CD4-positive, alpha-beta T cell (primary cell): ENCODE measurements around the gene EP400. TPM values are rescaled to one million over a fixed set of nuclear protein-coding genes. Genes with fewer than 3 reads are reported as not detected.
"Not testable (repeated sequence)": the region's sequence is repeated elsewhere in the genome, so short reads cannot be mapped to it uniquely, and the experiment has no call there.

Experiments
- ATAC-seq: fragments of 200-7000 bp; cut with Tn5 transposase; one replicate; pipeline ENCODE4 v1.10.0; 2022; ENCODE audit warnings: mild to moderate bottlenecking; ENCODE audit not compliant: poor library complexity
- CTCF ChIA-PET: fragments of 350-600 bp; sonication (Branson Sonifier 250); formaldehyde crosslinking; loops from one replicate; lab custom pipeline; 2021; ENCODE audit warnings: antibody characterized with exemption, inconsistent platforms; lab: Charles Lee
- POLR2A ChIA-PET: fragments of 350-600 bp; sonication (Branson Sonifier 250); formaldehyde crosslinking; loops from one replicate; lab custom pipeline; 2021; ENCODE audit warnings: antibody characterized with exemption, inconsistent platforms; lab: Charles Lee
- DNase-seq, 14 experiments: peaks; one replicate each; pipeline ENCODE4 v3.0.0-alpha.2; 2013 to 2020; ENCODE audit warnings: mixed read lengths in 2 of 14
- H3K27ac ChIP-seq, 2 donors: one replicate each; pipeline versions ENCODE4 v1.5.1 to v1.7.0; 2013; ENCODE audit warnings: low read length in 2 of 2, low read depth in 1 of 2, mild to moderate bottlenecking in 1 of 2
- H3K27me3 ChIP-seq, 2 experiments: 1 replicate in 1 of 2; 2 replicates in 1 of 2; pipeline versions ENCODE4 v1.6.1 to v1.7.0; 2013; ENCODE audit warnings: low read length in 2 of 2, control low read depth in 1 of 2, mild to moderate bottlenecking in 1 of 2, moderate library complexity in 1 of 2; ENCODE audit not compliant: insufficient read depth in 2 of 2, control insufficient read depth in 1 of 2
- H3K36me3 ChIP-seq: one replicate; pipeline ENCODE4 v1.6.1; 2013; ENCODE audit warnings: low read length, control low read depth; ENCODE audit not compliant: insufficient read depth
- H3K4me1 ChIP-seq: one replicate; pipeline ENCODE4 v1.6.1; 2013; ENCODE audit warnings: low read length, control low read depth; ENCODE audit not compliant: insufficient read depth
- H3K4me3 ChIP-seq: one replicate; pipeline ENCODE4 v1.5.1; 2013; ENCODE audit warnings: mild to moderate bottlenecking, low read length, moderate library complexity
- H3K9me3 ChIP-seq, 2 experiments: 1 replicate in 1 of 2; 2 replicates in 1 of 2; pipeline versions ENCODE4 v1.6.1 to v1.7.0; 2013; ENCODE audit warnings: low read length in 2 of 2, mild to moderate bottlenecking in 2 of 2, control low read depth in 1 of 2, moderate library complexity in 1 of 2; ENCODE audit not compliant: control insufficient read depth in 1 of 2, insufficient read depth in 1 of 2
- H3K27ac Mint-ChIP-seq: one replicate; pipeline ENCODE4 v1.8.0; 2020; ENCODE audit warnings: mixed read lengths
- H3K27me3 Mint-ChIP-seq: one replicate; pipeline ENCODE4 v1.8.0; 2021; ENCODE audit warnings: mixed read lengths
- H3K36me3 Mint-ChIP-seq: one replicate; pipeline ENCODE4 v1.8.0; 2021; ENCODE audit warnings: low read depth, mixed read lengths
- H3K4me1 Mint-ChIP-seq: one replicate; pipeline ENCODE4 v1.8.0; 2021; ENCODE audit warnings: low read depth, mixed read lengths
- H3K4me3 Mint-ChIP-seq: one replicate; pipeline ENCODE4 v1.8.0; 2020; ENCODE audit warnings: mild to moderate bottlenecking, mixed read lengths
- H3K9me3 Mint-ChIP-seq: one replicate; pipeline ENCODE4 v1.8.0; 2020; ENCODE audit warnings: mixed read lengths
- CTCF ChIP-seq: fragments of 200-600 bp; IDR thresholded peaks from one replicate; pipeline ENCODE4 v1.8.0; 2022; ENCODE audit warnings: antibody characterized with exemption, mild to moderate bottlenecking
- intact Hi-C, 2 experiments: fragments of 100-400 bp; cut with DNase I in 1 of 2; cut with micrococcal nuclease in 1 of 2; formaldehyde crosslinking; loops; one replicate each; pipeline versions ENCODE4 v1.15.1 to v1.9.0; 2023 to 2025; cut with DNase I, micrococcal nuclease
- total RNA-seq, 174 experiments: library from RNA in 2 of 174; stranded (reverse) in 2 of 174; gene quantifications; one replicate each; pipeline ENCODE4 v1.2.3 and lab custom pipeline; 2021 to 2026

EP400 gene
- total RNA-seq, 2 experiments from 2014 or later: 56.4 to 56.5 TPM

GRCh38 chr12:132046561-132046960, 96.8 kb downstream of the EP400 start:
- H3K36me3 Mint-ChIP-seq: peaks cover 94% of the 10 kb centered on the region
- no peak for TF ChIP-seq CTCF
- no peak overlapping the region for H3K4me3 ChIP-seq
- ChIA-PET CTCF (no interaction called here), POLR2A (no interaction called here)
- no peaks in the 10 kb centered on the region for H3K9me3 ChIP-seq
- no peaks in the 10 kb centered on the region for H3K4me1 Mint-ChIP-seq
- no peak for ATAC-seq
- H3K27me3 ChIP-seq: no peaks in the 10 kb centered on the region
- H3K4me3 Mint-ChIP-seq: no peak overlapping the region
- H3K27ac Mint-ChIP-seq: no peak overlapping the region
- intact Hi-C loops: no loop called here
- H3K36me3 ChIP-seq: peaks cover 77% of the 10 kb centered on the region
- H3K27me3 Mint-ChIP-seq: no peaks in the 10 kb centered on the region
- no peak overlapping the region for H3K27ac ChIP-seq
- H3K4me1 ChIP-seq: no peaks in the 10 kb centered on the region
- no peaks in the 10 kb centered on the region for H3K9me3 Mint-ChIP-seq
- no peak for DNase-seq

GRCh38 chr12:132047630-132048029, 97.9 kb downstream of the EP400 start:
- H3K27me3 ChIP-seq, CTCF ChIA-PET, H3K9me3 ChIP-seq, H3K27ac ChIP-seq, DNase-seq, H3K4me1 Mint-ChIP-seq, H3K4me3 ChIP-seq, H3K4me3 Mint-ChIP-seq, ATAC-seq, H3K4me1 ChIP-seq, H3K9me3 Mint-ChIP-seq, H3K27me3 Mint-ChIP-seq, intact Hi-C loops, H3K27ac Mint-ChIP-seq, POLR2A ChIA-PET: not testable (repeated sequence)
- H3K36me3 Mint-ChIP-seq: peaks cover 95% of the 10 kb centered on the region
- peaks cover 80% of the 10 kb centered on the region for H3K36me3 ChIP-seq

- Mint-ChIP-seq H3K4me3 (no peak overlapping the region), H3K9me3 (no peaks in the 10 kb centered on the region), H3K4me1 (no peaks in the 10 kb centered on the region), H3K27ac (no peak overlapping the region), H3K27me3 (no peaks in the 10 kb centered on the region), H3K36me3 (peaks cover 91% of the 10 kb centered on the region)
- Histone ChIP-seq H3K27me3 (no peaks in the 10 kb centered on the region), H3K9me3 (no peaks in the 10 kb centered on the region), H3K4me3 (no peak overlapping the region), H3K27ac (no peak overlapping the region), H3K4me1 (no peaks in the 10 kb centered on the region), H3K36me3 (peaks cover 79% of the 10 kb centered on the region)
- intact Hi-C loops: no loop called here
- DNase-seq (no peak), ATAC-seq (no peak)
- no peak for TF ChIP-seq CTCF
- ChIA-PET CTCF (no interaction called here), POLR2A (no interaction called here)
These were observed 99.7 kb downstream of the EP400 start for GRCh38 chr12:132049442-132049841.

- no peak overlapping the region for H3K4me3 Mint-ChIP-seq
- no peaks in the 10 kb centered on the region for H3K27me3 Mint-ChIP-seq
- H3K9me3 Mint-ChIP-seq: no peaks in the 10 kb centered on the region
These were observed 100.1 kb downstream of the EP400 start for GRCh38 chr12:132049876-132050275.

GRCh38 chr12:132051718-132052117, 102.0 kb downstream of the EP400 start:
- H3K27ac Mint-ChIP-seq, ATAC-seq, H3K9me3 Mint-ChIP-seq, POLR2A ChIA-PET, H3K27me3 ChIP-seq, DNase-seq, intact Hi-C loops, H3K4me1 ChIP-seq, H3K27ac ChIP-seq, H3K9me3 ChIP-seq, H3K4me3 Mint-ChIP-seq, H3K27me3 Mint-ChIP-seq, H3K4me3 ChIP-seq, H3K4me1 Mint-ChIP-seq, CTCF ChIA-PET: not testable (repeated sequence)
- H3K36me3 ChIP-seq: peaks cover 79% of the 10 kb centered on the region
- H3K36me3 Mint-ChIP-seq: peaks cover 91% of the 10 kb centered on the region

More at GRCh38 chr12:132049876-132050275, 100.1 kb downstream of the EP400 start:
- no peak overlapping the region for H3K27ac Mint-ChIP-seq
- H3K4me3 ChIP-seq: no peak overlapping the region
- no peaks in the 10 kb centered on the region for H3K27me3 ChIP-seq
- no peaks in the 10 kb centered on the region for H3K4me1 ChIP-seq
- DNase-seq (no peak), ATAC-seq (no peak)
- POLR2A ChIA-PET: no interaction called here
- CTCF ChIA-PET: no interaction called here
- no peak for TF ChIP-seq CTCF
- intact Hi-C loops: no loop called here
- peaks cover 91% of the 10 kb centered on the region for H3K36me3 Mint-ChIP-seq
- no peak overlapping the region for H3K27ac ChIP-seq
- peaks cover 79% of the 10 kb centered on the region for H3K36me3 ChIP-seq
- H3K4me1 Mint-ChIP-seq: no peaks in the 10 kb centered on the region
- no peaks in the 10 kb centered on the region for H3K9me3 ChIP-seq
